Upper lobe of left lung (tissue), 4 donors: ENCODE data around the gene SLC10A7.

Experiments used
- CTCF ChIP-seq, 6 experiments: fragments of 450-650 bp in 4 of 6; fragments of 200-600 bp in 2 of 6; sonication (generic) in 2 of 6; IDR thresholded peaks; one replicate each; pipeline ENCODE4 v1.5.1; 2016 to 2019; ENCODE audit warnings: antibody characterized with exemption in 6 of 6
- POLR2A ChIP-seq, 4 donors: fragments of 450-650 bp; IDR thresholded peaks; one replicate each; pipeline ENCODE4 v1.5.1; 2016 to 2017; ENCODE audit warnings: antibody characterized with exemption in 4 of 4, mild to moderate bottlenecking in 2 of 4

GRCh38 chr4:146299607-146300006 is 222.1 kb downstream of the SLC10A7 start:
- TF ChIP-seq CTCF (IDR thresholded peaks at IDR 0.05) (no peak), POLR2A (IDR thresholded peaks at IDR 0.05) (no peak)
